Effector memory CD8-positive, alpha-beta T cell (primary cell): Measurements from ENCODE around the gene OR8G1.

ENCODE experiments used
- ATAC-seq: fragments of 150-1000 bp; cut with Tn5 transposase; replicated peaks from 2 replicates; pipeline ENCODE4 v1.10.0; 2021; ENCODE audit warnings: mild to moderate bottlenecking, moderate library complexity
- DNase-seq, 3 experiments: peaks; one replicate each; pipeline ENCODE4 v3.0.0; 2021
- H3K27ac Mint-ChIP-seq, 2 donors: one replicate each; pipeline ENCODE4 v1.8.0; 2022; ENCODE audit warnings: mild to moderate bottlenecking in 2 of 2, mixed read lengths in 2 of 2, moderate library complexity in 2 of 2
- H3K27me3 Mint-ChIP-seq, 2 donors: one replicate each; pipeline ENCODE4 v1.8.0; 2022; ENCODE audit warnings: mixed read lengths in 2 of 2
- H3K36me3 Mint-ChIP-seq: one replicate; pipeline ENCODE4 v1.8.0; 2022; ENCODE audit warnings: mild to moderate bottlenecking, moderate library complexity, mixed read lengths; ENCODE audit not compliant: insufficient read depth
- H3K4me1 Mint-ChIP-seq, 2 donors: one replicate each; pipeline ENCODE4 v1.8.0; 2022; ENCODE audit warnings: low read depth in 2 of 2, mixed read lengths in 2 of 2
- H3K4me3 Mint-ChIP-seq, 2 donors: one replicate each; pipeline ENCODE4 v1.8.0; 2022; ENCODE audit warnings: mild to moderate bottlenecking in 2 of 2, mixed read lengths in 2 of 2, moderate library complexity in 2 of 2
- H3K9me3 Mint-ChIP-seq, 2 donors: one replicate each; pipeline ENCODE4 v1.8.0; 2022; ENCODE audit warnings: mixed read lengths in 2 of 2

The OR8G1 gene

DNA sequence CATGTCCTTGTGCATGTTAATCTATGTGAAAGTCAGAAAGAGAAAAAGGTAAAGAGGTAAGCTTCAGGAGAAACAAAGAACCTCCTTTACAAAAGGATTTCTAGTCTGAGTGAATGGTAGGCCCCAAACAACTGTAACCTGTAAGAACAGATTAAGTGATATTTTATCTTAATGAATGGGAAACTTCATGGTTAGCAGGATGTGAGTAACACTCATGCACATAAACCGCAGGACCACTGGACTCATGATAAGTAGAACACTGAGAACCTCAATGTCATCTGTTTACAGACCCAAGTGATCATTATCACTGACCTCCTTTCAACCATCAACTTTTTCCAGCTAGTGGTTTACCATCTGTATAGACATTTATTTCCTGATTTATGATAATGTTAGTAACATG lies 35.2 kb downstream of the OR8G1 start:
- H3K27me3 Mint-ChIP-seq, result no peaks in the 10 kb centered on the region

DNA sequence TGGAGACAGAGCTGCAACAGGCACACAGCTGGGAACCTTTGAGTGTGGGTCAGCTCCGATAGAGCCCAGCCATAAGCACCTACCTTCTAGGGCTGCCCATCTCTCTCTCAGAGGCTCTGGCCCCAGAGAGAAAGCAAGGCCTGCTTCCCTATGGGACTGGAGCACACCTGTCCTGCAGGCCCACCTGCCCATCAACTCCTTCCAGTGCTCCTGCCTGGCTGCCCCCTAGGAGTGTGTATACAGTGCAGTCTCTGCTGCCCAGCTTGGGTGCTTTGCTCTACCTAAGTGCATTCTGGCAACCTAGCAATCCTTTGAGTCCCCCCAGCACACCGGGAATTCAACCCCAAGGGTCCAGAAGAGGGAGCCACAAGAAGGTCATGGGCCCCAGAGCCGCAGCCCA lies 36.3 kb downstream of the OR8G1 start:
- no peak overlapping the region for H3K27ac Mint-ChIP-seq
- DNase-seq, result no peak
- no peak for ATAC-seq
- no peak overlapping the region for H3K4me3 Mint-ChIP-seq
- no peaks in the 10 kb centered on the region for H3K36me3 Mint-ChIP-seq
- peaks cover 4 to 9% of the 10 kb centered on the region in 2 donors for H3K9me3 Mint-ChIP-seq
- H3K4me1 Mint-ChIP-seq, result no peaks in the 10 kb centered on the region
- no peaks in the 10 kb centered on the region for H3K27me3 Mint-ChIP-seq

More for the DNA sequence above, 35.2 kb downstream of the OR8G1 start:
- Mint-ChIP-seq H3K36me3 (no peaks in the 10 kb centered on the region), H3K9me3 (peaks cover 0 to 4% of the 10 kb centered on the region in 2 donors), H3K4me3 (no peak overlapping the region), H3K4me1 (no peaks in the 10 kb centered on the region), H3K27ac (no peak overlapping the region)
- no peak for ATAC-seq
- no peak for DNase-seq

GRCh38 chr11:124277804-124278203 lies 36.9 kb downstream of the OR8G1 start:
- H3K27me3 Mint-ChIP-seq, result no peaks in the 10 kb centered on the region
- H3K9me3 Mint-ChIP-seq, result peaks cover 4 to 9% of the 10 kb centered on the region in 2 donors
- no peaks in the 10 kb centered on the region for H3K36me3 Mint-ChIP-seq
- no peak overlapping the region for H3K27ac Mint-ChIP-seq
- ATAC-seq (no peak), DNase-seq (no peak)
- no peak overlapping the region for H3K4me3 Mint-ChIP-seq
- H3K4me1 Mint-ChIP-seq, result no peaks in the 10 kb centered on the region

- H3K36me3 Mint-ChIP-seq, result no peaks in the 10 kb centered on the region
Measured at GRCh38 chr11:124278261-124278660, 37.4 kb downstream of the OR8G1 start.

GRCh38 chr11:124285610-124286344 lies 44.9 kb downstream of the OR8G1 start:
- Mint-ChIP-seq H3K9me3 (peaks cover 6 to 40% of the 10 kb centered on the region in 2 donors), H3K27me3 (no peaks in the 10 kb centered on the region), H3K27ac (no peak overlapping the region), H3K36me3 (no peaks in the 10 kb centered on the region), H3K4me3 (no peak overlapping the region), H3K4me1 (no peaks in the 10 kb centered on the region)
- no peak for DNase-seq
- ATAC-seq, result no peak

More at GRCh38 chr11:124278261-124278660, 37.4 kb downstream of the OR8G1 start:
- no peaks in the 10 kb centered on the region for H3K27me3 Mint-ChIP-seq
- DNase-seq, result no peak
- H3K4me1 Mint-ChIP-seq, result no peaks in the 10 kb centered on the region
- no peak for ATAC-seq
- H3K9me3 Mint-ChIP-seq, result peaks cover 4 to 11% of the 10 kb centered on the region in 2 donors
- H3K27ac Mint-ChIP-seq, result no peak overlapping the region
- H3K4me3 Mint-ChIP-seq, result no peak overlapping the region

DNA sequence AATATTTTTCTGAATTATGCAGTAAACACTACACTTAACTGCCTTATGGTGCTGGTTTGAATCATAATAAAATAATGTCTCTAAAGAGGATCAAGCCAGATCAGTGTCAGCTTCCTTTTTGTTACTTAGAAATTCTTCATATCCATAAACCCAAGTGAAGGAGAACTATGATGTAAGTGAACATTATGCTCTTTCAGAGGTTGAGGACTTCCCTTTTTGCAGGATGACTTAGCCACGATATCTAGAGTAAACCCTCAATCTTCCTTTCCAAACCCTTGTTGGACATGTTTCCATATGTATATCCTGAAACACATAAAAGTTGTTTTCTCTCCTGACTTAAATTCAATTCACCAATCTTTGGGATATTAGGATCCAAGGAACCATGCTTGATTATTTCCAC lies 53.8 kb downstream of the OR8G1 start:
- Mint-ChIP-seq H3K27me3 (no peaks in the 10 kb centered on the region), H3K27ac (no peak overlapping the region), H3K4me1 (no peaks in the 10 kb centered on the region), H3K9me3 (peaks cover 7 to 25% of the 10 kb centered on the region in 2 donors), H3K4me3 (no peak overlapping the region), H3K36me3 (no peaks in the 10 kb centered on the region)
- ATAC-seq, result no peak
- DNase-seq, result no peak

DNA sequence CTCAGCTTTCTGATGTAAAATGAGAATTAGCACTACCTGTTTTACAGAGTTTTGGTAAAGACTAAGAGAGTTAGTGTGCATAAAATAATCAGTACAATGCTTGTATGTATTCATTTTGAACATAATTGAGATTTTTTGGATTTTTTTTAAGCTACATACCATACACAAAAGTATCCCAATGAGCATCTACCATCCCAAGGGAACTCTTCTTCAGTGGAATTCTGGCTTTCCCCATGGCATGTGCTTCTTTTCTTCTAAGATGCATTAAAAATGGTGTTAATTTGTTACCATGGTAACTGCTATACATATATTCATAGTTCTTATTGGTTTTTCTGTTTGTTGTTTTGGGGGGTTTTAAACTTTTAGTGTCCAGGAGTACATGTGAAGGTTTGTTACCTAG lies 55.1 kb downstream of the OR8G1 start:
- ATAC-seq, result no peak
- peaks cover 7 to 19% of the 10 kb centered on the region in 2 donors for H3K9me3 Mint-ChIP-seq
- no peak for DNase-seq
- no peaks in the 10 kb centered on the region for H3K27me3 Mint-ChIP-seq
- no peaks in the 10 kb centered on the region for H3K4me1 Mint-ChIP-seq
- H3K27ac Mint-ChIP-seq, result no peak overlapping the region
- H3K36me3 Mint-ChIP-seq, result no peaks in the 10 kb centered on the region
- H3K4me3 Mint-ChIP-seq, result no peak overlapping the region

DNA sequence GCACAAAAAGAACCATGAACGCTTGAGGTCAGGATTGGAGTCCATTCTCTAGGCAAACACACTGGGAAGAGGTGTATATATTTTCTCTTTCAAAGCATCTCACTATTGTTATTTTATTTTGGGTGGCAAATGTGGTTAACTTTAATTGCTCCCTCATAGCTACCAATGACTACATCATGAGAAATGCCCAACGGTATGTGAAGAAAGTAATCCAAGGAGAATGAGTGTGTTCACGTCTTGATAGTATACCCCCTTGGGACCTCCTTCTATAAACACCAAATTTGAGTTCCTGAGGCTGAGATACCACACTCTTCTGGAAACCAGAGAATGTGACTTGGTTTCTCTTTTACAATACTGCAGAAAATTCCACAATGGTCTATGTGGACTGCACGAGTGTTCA lies 57.0 kb downstream of the OR8G1 start:
- H3K27ac Mint-ChIP-seq, result no peak overlapping the region
- H3K9me3 Mint-ChIP-seq, result peaks cover 4 to 11% of the 10 kb centered on the region in 2 donors

DNA sequence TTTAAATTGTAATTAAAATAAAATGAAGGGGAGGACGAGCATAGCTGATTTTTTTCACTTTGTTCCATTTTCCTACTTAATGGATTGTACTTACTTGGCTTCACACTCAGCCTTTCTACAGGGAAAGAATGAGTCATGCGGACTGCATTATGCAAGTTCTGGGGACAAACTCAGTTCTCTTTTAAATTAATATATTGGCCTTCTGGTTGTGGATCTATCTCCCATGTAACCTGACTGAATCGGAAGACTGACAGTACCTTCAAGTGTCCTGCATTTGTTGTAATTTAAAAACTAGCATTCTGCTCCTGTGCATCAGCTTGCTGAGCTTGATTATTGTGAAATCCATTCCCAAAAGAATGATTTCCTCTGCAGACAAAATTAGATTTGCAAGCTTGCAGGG lies 60.7 kb downstream of the OR8G1 start:
- ATAC-seq, result no peak
- Mint-ChIP-seq H3K9me3 (peaks cover 2 to 11% of the 10 kb centered on the region in 2 donors), H3K27me3 (no peaks in the 10 kb centered on the region), H3K27ac (no peak overlapping the region), H3K4me3 (no peak overlapping the region), H3K4me1 (no peaks in the 10 kb centered on the region), H3K36me3 (no peaks in the 10 kb centered on the region)
- no peak for DNase-seq

More for the DNA sequence above, 57.0 kb downstream of the OR8G1 start:
- Mint-ChIP-seq H3K36me3 (no peaks in the 10 kb centered on the region), H3K4me3 (no peak overlapping the region), H3K4me1 (no peaks in the 10 kb centered on the region), H3K27me3 (no peaks in the 10 kb centered on the region)
- no peak for DNase-seq
- ATAC-seq, result no peak

DNA sequence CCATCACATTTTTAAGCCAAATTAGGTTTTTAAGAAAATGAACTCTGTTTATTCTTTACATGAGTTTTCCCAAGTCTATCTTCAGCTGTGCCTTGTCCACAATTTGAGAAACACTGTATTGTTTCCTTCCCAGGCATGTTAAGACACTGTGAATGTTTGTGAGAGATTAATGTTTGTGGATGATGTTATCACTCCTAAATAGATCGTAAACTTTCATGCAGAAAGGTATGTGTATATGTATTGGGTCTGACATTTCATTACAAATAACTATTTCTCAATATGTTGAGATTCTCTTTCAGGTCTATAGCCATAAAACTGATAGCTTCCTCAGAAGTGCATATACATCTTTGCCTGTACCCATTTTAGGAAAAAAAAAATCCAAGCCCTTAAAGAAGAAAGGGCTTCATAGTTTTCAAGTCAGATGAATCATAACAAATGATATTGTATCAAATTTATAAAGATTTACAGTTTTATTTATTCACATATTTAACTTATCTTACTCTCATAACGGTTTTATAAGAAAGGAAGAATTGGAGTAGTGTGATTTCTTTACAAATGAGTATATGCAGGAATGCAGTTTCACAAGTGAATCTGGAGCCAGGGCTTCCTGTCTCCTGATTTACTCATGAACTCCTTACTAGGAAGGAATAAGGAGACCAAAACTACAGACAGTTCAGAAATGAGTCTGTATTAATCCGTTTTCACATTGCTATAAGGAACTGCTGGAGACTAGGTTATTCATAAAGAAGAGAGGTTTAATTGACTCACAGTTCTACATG lies 61.6 kb downstream of the OR8G1 start:
- H3K36me3 Mint-ChIP-seq, result no peaks in the 10 kb centered on the region
- ATAC-seq, result no peak

More for the DNA sequence above, 61.6 kb downstream of the OR8G1 start:
- H3K9me3 Mint-ChIP-seq, result peaks cover 2 to 11% of the 10 kb centered on the region in 2 donors
- DNase-seq, result no peak
- H3K27me3 Mint-ChIP-seq, result no peaks in the 10 kb centered on the region
- H3K4me3 Mint-ChIP-seq, result no peak overlapping the region
- no peak overlapping the region for H3K27ac Mint-ChIP-seq
- no peaks in the 10 kb centered on the region for H3K4me1 Mint-ChIP-seq
